ENCODE measurements around the gene CAMTA1.
"Not testable (repeated sequence)": the region's sequence is repeated elsewhere in the genome, so short reads cannot be mapped to it uniquely, and the experiment has no call there.

CAMTA1 gene

DNA sequence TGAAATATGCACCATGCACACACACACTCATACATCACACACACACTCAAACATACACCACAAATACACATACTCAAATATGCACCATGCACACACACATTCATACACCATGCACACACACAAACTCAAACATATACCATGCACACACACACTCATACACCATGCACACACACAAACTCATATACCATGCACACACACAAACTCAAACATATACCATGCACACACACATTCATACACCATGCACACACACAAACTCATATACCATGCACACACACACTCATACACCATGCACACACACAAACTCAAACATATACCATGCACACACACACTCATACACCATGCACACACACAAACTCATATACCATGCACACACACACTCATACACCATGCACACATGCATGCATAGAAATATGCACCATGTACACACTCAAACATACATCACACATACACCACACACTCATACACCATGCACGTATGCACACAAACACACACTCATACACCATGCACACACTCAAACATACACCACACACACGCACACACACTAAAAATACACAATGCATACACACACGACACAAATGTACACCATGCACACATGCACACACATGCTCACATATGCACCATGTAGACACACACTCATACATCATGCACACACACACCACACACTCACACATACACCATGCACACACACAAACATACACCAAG is 362.5 kb downstream of the CAMTA1 start:
- not testable (repeated sequence) for DNase-seq (ENCODE audit: low read depth in 2 of 2)

DNA sequence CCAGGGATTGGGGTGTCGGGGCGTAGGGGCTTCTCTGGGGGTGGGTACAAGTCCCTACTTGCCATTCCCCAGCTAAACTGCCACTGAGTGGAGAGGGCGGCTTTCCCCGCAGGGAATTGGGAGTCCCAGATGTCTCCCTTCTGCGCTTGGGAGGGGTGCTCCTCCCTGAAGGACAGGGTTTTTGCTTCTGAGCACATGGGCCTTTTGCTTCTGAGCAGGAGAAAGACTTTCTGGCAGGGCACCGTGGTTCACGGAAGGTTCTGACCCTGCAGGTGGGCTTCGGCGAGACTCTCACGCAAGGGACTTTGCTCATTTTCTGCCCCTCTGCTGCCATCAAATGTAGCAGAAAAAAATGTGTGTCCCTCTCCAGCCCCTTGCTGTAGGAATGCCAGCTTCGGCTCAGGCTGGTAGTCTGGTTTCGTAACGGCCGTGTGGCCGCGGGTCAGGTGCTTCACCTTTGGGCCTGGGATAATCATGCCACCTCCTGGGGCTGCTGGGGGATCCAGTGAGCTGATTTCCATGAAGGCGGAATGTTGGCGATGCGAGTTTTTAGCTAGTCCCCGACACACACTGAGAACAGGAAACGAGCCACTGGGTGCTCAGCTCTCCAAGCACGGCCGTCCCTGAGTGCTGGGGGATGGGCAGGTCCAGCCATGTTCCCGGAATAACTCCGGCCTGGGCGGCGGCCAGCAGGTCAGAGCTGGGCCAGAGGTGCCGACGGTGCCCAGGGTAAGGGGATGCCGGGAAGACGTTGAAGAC is 364.0 kb downstream of the CAMTA1 start:
- no peak for DNase-seq (ENCODE audit: low read depth in 2 of 2)

DNA sequence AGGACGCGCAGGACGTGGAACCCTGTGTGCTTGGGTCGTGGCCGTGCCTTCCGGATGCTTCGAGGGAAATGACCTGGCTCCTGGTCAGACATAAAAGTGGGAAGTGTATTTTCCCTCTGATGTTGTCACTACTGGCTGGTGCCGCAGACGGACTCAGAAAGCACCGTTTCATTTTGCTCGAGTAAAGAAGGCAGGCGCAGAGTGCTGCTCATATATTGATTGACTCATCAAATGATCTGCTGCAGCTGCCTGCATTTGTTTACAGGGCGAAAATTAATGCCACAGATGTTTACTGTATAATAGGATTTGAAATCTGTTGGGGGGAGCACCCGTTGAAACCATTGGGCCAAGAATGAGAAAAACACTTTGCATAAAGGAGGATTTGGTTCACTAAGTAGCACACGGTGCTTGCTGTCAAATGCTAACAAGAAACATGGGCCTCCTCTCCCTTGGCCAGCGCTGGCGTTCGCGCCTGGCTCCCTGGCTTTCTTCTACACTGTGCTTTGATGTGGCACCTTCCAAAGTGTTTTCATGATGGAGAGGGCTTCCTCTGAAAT is 365.5 kb downstream of the CAMTA1 start:
- DNase-seq (ENCODE audit: low read depth in 2 of 2) = no peak

DNA sequence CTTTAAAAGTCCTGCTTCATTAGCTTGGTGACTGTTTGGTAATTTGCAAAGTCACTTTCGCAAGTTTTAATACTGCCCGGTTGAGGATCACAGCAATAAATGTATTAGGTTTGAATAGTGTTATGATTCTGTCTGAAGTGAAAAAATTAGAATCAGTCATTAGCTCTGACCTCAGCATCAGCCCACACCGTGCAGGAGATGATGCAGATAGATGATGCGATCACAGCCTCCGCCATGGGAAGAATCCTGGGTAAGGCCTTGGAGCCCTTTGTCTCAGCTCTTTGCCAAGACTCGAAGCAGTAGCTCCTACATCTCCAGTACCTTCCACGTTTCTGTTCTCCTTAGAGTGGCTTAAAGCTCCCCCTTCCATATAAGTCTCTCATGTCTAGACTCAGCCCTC is 366.7 kb downstream of the CAMTA1 start:
- no peak for DNase-seq (ENCODE audit: low read depth in 2 of 2)

DNA sequence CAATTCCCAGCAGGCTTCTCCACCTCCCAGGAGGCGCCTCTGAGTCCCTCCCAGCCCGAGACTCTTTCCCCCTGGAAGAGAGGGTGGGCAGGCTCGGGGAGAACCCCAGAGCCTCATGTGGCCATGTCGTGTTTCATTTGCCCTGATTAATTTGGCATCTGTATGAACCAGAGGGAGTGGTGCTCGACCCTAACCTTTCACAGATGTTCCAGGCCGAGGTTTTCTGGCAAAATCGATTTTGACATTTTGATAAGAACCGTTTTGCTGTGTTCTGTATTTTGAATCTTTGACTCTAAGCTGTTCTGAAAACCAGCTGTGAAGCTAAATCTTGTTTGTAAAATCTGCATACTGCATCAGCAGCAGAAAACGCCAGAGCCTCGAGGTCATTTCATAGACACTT is 367.4 kb downstream of the CAMTA1 start:
- no peak for DNase-seq (ENCODE audit: low read depth in 2 of 2)

DNA sequence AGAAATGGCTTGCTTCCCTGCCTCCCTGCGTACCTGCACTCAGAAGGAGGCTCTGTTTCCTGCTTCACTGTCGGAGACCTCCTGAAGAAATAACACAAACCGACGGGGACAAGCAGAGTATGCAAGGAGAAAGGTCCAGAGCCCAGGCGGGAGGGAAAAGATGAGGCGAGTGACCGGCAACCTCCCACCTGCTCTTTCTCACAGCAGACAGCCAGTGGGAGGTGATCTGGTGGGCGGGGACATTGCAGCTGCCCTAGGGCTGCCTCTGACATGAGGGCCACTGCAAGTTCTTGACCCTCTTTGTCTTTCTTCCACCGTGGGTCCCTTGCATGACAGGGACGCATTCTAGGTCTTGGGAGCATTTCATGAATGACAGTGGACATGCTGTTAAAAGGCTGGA is 368.2 kb downstream of the CAMTA1 start:
- DNase-seq (ENCODE audit: low read depth in 2 of 2) = no peak

DNA sequence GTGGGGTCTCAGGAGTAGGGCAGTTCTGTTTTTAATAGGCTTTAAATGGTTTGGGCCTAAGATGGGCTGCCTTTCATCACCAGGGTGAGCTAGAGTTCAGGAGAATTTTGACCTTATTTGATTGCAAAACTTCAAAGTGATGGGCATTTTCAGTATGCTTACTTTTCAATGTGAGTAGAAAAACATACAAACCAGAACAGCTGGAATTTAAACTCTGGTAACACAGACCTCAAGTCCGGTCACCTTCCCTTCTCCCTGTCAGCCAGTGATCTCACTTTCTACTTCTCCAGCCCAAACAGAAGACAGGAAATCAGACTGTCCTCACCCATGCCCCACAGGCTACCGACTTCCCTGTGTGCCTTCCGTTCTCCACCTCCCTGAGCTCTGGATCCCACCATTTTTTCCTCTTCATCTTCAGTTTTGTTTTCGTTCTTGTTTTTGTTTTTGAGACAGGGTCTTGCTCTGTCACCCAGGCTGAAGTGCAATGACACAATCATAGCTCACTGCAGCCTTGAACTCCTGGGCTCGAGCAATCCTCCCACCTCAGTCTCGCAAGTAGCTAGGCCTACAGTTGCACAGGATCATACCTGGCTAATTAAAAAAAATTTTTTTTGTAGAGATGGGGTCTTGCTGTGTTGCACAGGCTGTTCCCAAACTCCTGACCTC is 374.0 kb downstream of the CAMTA1 start:
- no peak for DNase-seq (ENCODE audit: low read depth in 2 of 2)

DNA sequence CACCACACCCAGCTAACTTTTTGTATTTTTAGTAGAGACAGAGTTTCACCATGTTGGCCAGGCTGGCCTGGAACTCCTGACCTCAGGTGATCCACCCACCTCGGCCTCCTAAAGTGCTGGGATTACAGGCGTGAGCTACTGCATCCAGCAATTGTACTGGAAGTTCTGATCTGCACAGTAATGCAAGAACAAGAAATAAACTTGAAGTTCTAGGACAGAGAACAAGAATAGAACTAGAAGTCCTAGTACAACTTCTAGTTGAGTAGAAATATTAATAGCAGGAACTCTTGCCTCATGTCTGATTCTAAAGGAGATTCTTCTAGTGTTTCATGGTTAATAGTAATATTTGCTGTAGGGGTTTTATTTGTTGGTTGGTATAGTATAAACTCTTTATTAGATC is 383.3 kb downstream of the CAMTA1 start:
- DNase-seq (ENCODE audit: low read depth in 2 of 2) = not testable (repeated sequence)

DNA sequence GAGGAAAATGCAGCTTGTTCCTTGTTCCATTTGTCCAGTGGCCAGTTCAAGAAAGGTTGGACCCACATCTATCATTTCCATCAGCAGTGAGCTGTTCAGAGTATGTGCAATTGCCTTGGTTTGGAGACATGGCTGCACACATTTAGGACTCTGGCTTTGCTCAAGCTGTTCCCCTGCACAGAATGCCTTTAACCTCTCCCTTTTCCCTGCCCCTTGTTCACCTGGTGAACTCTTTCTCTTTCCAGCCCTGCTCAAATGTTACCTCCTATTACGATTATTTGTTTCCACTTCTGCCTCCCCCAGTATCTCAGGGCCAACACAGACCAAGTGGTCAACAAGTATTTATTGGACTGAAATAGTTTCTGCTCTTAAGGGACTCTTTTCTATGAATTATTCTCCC is 385.9 kb downstream of the CAMTA1 start:
- DNase-seq (ENCODE audit: low read depth in 2 of 2) = no peak

DNA sequence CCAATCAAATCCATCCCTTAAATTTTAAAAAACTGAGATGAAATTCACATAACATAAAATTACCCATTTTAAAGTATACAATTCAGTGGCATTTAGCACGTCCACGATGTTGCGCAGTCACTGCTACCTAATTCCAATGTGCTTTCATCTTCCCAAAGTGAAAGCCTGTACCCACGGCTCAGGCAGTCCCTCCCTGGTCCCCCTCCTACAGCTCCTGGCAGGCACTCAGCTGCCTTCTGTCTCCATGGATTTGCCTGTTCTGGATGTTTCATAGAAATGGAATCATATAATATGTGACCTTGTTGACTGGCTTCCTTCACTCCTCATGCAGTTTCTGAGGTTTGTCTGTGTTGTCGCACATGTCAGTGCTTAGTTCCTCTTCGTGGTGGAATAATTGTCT is 386.3 kb downstream of the CAMTA1 start:
- DNase-seq (ENCODE audit: low read depth in 2 of 2) = no peak

DNA sequence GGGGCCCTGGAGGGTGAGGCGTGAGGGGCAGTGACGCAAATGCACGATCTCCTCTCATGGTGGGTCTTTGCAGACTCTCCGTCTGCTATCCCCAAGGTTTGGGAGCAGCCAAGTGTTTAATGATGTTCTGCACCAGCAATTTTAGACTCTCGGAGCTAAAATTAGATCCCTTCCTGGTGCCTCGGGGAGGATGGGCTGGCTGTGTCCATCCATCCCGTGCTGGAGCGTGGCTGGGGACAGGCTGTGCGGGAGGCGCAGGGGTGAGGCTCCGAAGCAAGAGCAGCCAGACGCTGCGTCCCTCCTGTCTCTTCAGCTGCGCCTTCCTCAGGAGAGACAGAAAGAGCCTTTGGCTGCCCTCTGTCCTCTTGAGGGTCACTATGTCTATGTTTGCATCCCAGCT is 387.6 kb downstream of the CAMTA1 start:
- DNase-seq (ENCODE audit: low read depth in 2 of 2) = no peak

DNA sequence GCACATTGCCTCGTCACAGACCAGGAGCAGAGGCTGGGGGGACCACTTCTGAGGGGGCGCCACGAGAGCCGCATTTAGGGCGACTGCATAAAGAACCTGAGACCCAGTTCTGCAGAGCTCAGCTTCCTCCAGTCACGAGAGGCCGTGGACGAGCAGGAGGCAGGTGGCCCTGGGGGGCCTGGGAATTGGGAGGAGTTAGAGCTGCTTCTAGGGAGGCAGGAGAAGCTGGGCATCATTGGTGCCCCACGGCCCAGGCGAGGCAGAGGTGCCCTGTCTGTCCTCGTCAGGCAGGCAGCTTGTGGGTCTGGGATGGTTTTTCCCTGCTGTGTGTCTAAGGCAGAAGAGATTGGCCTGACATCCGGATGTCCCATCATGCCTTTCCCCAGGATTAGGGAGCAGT is 389.3 kb downstream of the CAMTA1 start:
- DNase-seq (ENCODE audit: low read depth in 2 of 2) = no peak

DNA sequence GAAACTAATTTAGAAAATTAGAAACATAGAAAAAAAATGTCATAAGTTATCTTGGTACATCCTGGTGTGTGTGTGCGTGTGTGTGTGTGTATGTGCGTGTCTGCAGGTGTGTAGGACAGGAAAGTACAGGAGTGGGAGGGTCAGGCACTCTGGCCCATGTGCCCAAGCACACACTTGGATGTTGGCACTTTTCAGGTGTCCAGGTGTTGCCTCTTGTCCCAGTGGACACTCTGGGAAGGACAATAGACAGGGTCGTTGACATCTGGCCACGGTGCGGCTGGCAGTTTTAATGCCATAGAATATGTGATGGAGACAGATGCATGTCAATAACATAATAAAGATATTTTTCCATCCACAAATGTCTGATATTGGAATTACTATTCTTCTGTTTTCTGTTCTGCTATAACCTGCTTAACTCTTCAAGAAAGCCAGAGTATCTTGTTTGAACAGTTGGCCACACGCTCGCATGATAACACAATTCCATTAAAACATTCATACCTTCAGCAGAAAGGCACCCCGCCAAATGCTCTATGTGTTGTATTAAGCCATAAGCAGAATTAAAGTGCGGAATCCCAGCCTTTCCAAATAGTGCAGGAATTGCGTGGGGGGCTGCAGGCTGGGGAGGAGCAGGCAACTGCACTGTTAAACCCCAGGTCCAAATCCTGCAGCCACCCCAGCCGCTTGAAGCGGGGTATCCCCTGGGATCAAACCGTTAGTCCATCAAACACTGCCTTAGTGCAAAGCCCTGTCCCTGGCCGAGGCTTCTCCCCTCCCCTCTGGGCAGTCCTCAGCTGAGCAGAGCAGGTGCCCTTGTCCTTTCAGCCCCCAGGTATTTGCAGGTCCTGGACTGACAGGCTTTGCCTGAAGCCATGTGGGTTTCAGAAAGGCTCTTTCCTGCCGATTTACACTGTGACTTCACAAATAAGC is 390.0 kb downstream of the CAMTA1 start:
- no peak for DNase-seq (ENCODE audit: low read depth in 2 of 2)

DNA sequence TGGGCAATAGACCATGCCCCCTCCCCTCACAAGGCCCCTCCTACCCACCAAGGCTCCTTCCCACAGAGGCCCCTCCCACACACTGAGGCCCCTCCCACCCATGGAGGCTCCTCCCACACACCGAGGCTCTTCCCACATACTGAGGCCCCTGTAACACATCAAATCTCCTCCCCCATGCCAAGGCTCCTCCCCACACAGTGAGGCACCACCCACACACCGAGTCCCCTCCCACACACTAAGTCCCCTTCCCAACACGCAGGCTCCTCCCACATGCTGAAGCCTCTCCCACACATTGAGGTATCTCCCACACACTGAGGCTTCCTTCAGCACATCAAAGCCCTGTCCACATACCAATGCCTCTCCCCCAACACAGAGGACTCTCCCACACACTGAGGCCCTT is 391.8 kb downstream of the CAMTA1 start:
- DNase-seq (ENCODE audit: low read depth in 2 of 2) = no peak

DNA sequence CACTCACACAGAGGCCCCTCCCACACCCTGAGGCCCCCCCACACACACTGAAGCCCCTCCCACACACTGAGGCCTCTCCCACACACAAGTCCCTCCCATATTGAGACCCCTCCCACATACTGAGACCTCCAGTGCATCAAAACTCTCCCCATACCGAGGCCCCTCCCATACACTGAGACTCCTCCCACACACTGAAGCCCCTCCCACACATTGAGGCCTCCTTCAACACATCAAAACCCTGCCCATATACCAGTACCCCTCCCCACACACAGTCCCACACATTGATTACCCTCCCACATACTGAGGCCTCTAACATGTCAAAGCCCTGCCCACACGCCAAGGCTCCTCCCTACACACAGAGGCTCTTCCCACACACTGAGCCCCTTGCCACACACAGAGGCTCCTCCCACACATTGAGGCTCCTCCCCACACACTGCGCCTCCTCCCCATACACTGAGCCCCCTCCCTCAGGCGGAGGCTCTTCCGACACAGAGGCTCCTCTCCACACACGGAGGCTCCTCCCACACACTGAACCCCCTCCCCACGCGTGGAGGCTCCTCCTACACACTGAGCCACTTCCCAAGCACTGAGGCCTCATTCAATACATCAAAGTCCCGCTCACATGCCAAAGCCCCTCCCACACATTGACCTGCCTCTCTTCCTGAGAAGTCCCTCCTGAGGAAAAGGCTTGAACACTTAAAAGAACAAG is 392.3 kb downstream of the CAMTA1 start:
- DNase-seq (ENCODE audit: low read depth in 2 of 2) = no peak

DNA sequence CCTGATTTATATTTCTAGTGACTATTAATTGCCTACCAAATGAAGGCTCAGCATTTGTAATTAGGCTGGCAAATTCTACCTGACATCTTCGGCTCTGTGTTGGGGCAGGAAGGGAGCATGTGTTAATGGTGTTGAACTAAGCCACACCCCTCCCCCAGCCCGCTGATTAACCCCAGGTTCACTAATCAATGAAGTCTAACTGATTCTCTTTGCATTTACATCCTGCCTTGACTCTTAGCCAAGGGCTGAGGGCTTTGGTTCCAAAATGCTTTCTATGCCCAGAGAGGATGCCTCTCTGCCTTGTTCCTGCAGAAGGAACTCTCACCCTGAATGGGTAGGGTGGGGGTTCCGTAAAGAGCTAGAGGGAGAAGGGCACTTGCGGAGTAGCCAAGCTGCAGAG is 393.1 kb downstream of the CAMTA1 start:
- no peak for DNase-seq (ENCODE audit: low read depth in 2 of 2)

DNA sequence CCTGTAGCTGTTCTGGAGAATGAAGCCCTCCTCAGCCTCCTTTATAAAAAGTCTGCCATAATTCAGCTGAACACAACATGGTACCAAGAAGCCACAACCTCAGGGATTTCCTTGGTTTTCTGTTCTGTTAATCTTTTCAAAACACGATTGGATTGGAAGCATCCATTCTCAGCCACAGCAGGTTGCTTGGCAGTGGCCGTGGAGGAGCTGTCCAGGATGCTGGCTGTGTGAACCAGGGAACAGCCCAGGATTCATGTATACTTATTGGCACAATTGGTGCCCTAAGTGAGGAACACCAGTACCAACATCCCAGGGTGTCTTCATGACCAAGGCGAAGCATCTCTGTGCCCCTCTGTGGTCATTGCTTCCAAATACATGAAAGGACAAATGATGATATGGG is 393.5 kb downstream of the CAMTA1 start:
- no peak for DNase-seq (ENCODE audit: low read depth in 2 of 2)

DNA sequence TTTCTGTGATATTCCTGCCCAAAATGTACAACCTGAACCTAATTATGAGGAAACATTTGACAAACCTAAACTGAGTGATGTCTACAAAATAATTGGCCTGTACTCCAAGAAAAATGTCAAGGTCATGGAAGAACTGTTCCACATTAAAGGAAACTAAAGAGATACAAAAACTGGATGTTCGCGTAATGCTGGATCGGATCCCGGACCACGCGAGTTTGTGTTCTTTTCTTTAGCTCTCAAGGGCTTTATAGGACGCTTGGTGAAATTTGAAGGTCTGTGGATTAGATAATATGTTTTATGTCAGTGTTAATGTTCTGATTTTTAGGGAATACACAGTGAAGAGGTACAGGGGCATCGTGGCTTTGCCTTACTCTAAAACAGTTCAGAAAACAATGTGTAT is 400.5 kb downstream of the CAMTA1 start:
- no peak for DNase-seq (ENCODE audit: low read depth in 2 of 2)

DNA sequence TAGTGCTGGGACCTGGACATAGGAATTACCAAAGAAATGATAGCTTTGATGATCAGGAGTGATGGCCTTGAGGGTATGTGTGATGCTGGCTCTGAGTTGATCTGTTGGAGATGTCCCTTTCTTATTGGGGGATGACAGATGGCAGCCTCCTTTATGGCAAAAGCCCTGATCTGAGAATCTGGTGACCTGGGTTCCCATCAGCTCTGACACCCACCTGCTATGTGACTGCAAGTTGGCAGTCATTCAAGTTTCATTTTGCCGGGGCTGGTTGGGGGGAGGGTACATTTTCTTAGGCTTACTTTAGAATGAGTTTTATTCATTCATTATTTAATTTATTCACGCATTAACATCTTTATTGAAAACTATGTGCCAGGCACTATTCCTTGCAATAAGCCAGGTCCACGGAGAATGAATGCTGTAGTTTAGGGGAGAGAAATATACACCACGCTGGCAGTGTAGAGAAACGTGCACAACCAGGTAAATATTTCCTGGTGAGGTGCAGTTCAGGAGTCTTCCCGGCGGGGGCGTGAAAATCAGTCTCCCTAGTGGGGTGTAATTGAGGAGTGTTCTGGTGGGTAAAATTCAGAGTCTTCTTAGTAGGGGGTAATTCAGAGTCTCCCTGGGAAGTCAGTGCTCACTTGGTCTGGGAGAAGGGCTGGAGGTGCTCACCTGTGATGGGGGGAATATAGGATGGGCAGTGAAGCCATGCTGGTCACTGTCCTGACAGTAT is 401.3 kb downstream of the CAMTA1 start:
- DNase-seq (ENCODE audit: low read depth in 2 of 2) = no peak

DNA sequence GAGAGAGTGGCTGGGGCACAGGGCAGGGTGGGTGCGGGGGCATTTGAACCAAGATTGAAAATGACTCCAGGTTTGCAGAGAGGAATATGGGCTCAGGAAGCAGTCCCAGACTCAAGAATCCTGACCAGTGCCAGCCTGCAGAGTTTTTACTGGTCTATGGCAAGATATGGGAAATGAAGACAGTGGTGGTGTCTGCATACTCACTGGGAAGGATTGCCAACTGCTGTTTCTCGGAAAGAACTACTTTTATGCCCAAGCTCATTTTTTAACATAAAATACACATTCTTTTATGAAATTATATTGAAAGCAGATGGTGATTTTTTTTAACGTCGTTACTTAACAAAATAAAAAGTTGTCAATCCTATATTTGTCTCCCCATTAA is 401.8 kb downstream of the CAMTA1 start:
- DNase-seq (ENCODE audit: low read depth in 2 of 2) = no peak

Data from activated CD4-positive, alpha-beta T cell treated with anti-CD3 and anti-CD28 coated beads for 24 hours (primary cell).